ENCODE results near the gene BPIFB4.

Gene BPIFB4

DNA sequence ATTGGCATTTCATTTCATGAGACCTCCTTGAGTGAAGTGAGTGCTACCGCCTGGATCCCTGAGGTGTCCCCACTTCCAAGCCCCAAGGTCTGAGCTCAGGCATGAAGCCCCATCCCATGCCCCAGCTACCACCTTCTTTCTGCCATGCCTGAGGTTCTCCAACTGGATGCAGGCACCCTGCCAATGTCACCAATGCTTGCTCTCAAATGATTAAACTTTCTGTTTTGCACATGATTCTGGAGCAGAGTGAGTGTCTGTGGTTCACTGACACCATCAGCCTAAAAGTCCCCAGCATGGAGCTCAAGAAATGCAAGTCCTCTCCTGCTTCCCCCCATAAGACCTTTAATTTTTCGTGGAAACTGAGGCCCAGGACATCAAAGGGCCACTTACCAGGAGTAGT is 44.8 kb downstream of the BPIFB4 start:
- no peaks in the 10 kb centered on the region for H3K27me3 ChIP-seq (ENCODE audit: control insufficient read depth in 3 of 3, insufficient read depth in 3 of 3, low read depth in 1 of 3, low read length in 3 of 3)
- no peak overlapping the region for H3K4ac ChIP-seq (ENCODE audit: low read length)
- peaks cover 0 to 2% of the 10 kb centered on the region in 2 donors for H3K4me1 ChIP-seq (ENCODE audit: control insufficient read depth in 2 of 2, insufficient read depth in 1 of 2, low read depth in 1 of 2, low read length in 2 of 2)
- no peak overlapping the region for H3K18ac ChIP-seq (ENCODE audit: low read length)
- H3K4me2 ChIP-seq (ENCODE audit: insufficient read depth, low read length, poor library complexity, severe bottlenecking), result no peak overlapping the region
- no peak overlapping the region for H3K14ac ChIP-seq (ENCODE audit: low read length)
- H3K27ac ChIP-seq (replicated peaks; ENCODE audit: low read length), result no peak overlapping the region
- no peak overlapping the region for H2BK15ac ChIP-seq (ENCODE audit: low read length)
- H3K36me3 ChIP-seq (replicated peaks in 1 of 2; ENCODE audit: control insufficient read depth in 2 of 2, insufficient read depth in 2 of 2, low read length in 2 of 2), result no peaks in the 10 kb centered on the region
- no peak overlapping the region for H3K9ac ChIP-seq (ENCODE audit: low read depth, low read length, poor library complexity)
- H3K4me3 ChIP-seq (ENCODE audit: low read length in 2 of 2), result no peak overlapping the region
- H2AFZ ChIP-seq (ENCODE audit: low read length), result no peak overlapping the region
- no peaks in the 10 kb centered on the region for H3K9me3 ChIP-seq (replicated peaks in 1 of 2; ENCODE audit: control insufficient read depth in 2 of 2, insufficient read depth in 1 of 2, low read depth in 1 of 2, low read length in 2 of 2)
- no peak overlapping the region for H2BK5ac ChIP-seq (ENCODE audit: low read length)
- H4K8ac ChIP-seq (ENCODE audit: low read depth, low read length), result no peak overlapping the region
- DNase-seq (ENCODE audit: low spot score), result no peak
- H3K79me1 ChIP-seq (ENCODE audit: low read depth, low read length), result no peaks in the 10 kb centered on the region
- H2BK12ac ChIP-seq (ENCODE audit: low read length), result no peak overlapping the region
- no peak overlapping the region for H4K91ac ChIP-seq (ENCODE audit: low read depth, low read length, poor library complexity)
- peak overlapping the region; percentile 65 for H2AK5ac ChIP-seq (ENCODE audit: low read depth, low read length)
- no CpG with 5 or more reads among the region's 2 CpGs for WGBS, 2 donors (ENCODE audit: extremely low coverage in 2 of 2, insufficient read length in 2 of 2, insufficient replicate concordance in 1 of 2)
- no peak overlapping the region for H2BK120ac ChIP-seq (ENCODE audit: low read depth, low read length)
- no peak overlapping the region for H3K23ac ChIP-seq (ENCODE audit: low read depth, low read length, poor library complexity)

DNA sequence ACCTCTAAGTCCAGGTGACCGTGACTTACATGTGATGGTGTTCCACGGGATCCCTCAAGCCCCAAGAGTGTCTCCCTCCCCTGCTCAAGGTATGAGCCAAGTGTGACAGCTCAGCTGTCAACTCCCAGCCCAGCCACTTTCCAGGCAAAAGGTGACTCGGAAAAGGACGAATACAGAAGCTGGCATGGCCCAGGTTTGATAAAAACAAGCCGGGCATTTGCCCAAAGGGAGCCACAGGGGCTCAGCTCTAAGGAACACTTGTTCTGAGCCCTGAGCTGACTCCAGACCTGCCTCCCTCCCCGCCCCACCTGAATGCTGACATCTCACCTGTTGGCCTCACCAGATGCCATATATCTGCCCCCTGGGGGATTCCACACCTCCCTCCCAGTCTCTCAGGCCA is 45.6 kb downstream of the BPIFB4 start:
- H4K8ac ChIP-seq (ENCODE audit: low read depth, low read length), result no peak overlapping the region
- peaks cover 0 to 2% of the 10 kb centered on the region in 2 donors for H3K4me1 ChIP-seq (ENCODE audit: control insufficient read depth in 2 of 2, insufficient read depth in 1 of 2, low read depth in 1 of 2, low read length in 2 of 2)
- no peak overlapping the region for H3K18ac ChIP-seq (ENCODE audit: low read length)
- no peak overlapping the region for H4K91ac ChIP-seq (ENCODE audit: low read depth, low read length, poor library complexity)
- H3K4me2 ChIP-seq (ENCODE audit: insufficient read depth, low read length, poor library complexity, severe bottlenecking), result no peak overlapping the region
- H3K79me1 ChIP-seq (ENCODE audit: low read depth, low read length), result no peaks in the 10 kb centered on the region
- no peak overlapping the region for H3K4ac ChIP-seq (ENCODE audit: low read length)
- no peak overlapping the region for H2BK120ac ChIP-seq (ENCODE audit: low read depth, low read length)
- no peak overlapping the region for H3K14ac ChIP-seq (ENCODE audit: low read length)
- no peak overlapping the region for H3K9ac ChIP-seq (ENCODE audit: low read depth, low read length, poor library complexity)
- H2AFZ ChIP-seq (ENCODE audit: low read length), result no peak overlapping the region
- no peaks in the 10 kb centered on the region for H3K9me3 ChIP-seq (replicated peaks in 1 of 2; ENCODE audit: control insufficient read depth in 2 of 2, insufficient read depth in 1 of 2, low read depth in 1 of 2, low read length in 2 of 2)
- no peak for DNase-seq (ENCODE audit: low spot score)
- no peak overlapping the region for H2BK15ac ChIP-seq (ENCODE audit: low read length)
- no peaks in the 10 kb centered on the region for H3K36me3 ChIP-seq (replicated peaks in 1 of 2; ENCODE audit: control insufficient read depth in 2 of 2, insufficient read depth in 2 of 2, low read length in 2 of 2)
- H2AK5ac ChIP-seq (ENCODE audit: low read depth, low read length), result no peak overlapping the region
- H3K27me3 ChIP-seq (ENCODE audit: control insufficient read depth in 3 of 3, insufficient read depth in 3 of 3, low read depth in 1 of 3, low read length in 3 of 3), result no peaks in the 10 kb centered on the region
- H2BK12ac ChIP-seq (ENCODE audit: low read length), result no peak overlapping the region
- no peak overlapping the region for H3K23ac ChIP-seq (ENCODE audit: low read depth, low read length, poor library complexity)
- H3K27ac ChIP-seq (replicated peaks; ENCODE audit: low read length), result no peak overlapping the region
- WGBS, 2 donors (ENCODE audit: extremely low coverage in 2 of 2, insufficient read length in 2 of 2, insufficient replicate concordance in 1 of 2), result no CpG with 5 or more reads among the region's 6 CpGs
- H2BK5ac ChIP-seq (ENCODE audit: low read length), result no peak overlapping the region
- no peak overlapping the region for H3K4me3 ChIP-seq (ENCODE audit: low read length in 2 of 2)

DNA sequence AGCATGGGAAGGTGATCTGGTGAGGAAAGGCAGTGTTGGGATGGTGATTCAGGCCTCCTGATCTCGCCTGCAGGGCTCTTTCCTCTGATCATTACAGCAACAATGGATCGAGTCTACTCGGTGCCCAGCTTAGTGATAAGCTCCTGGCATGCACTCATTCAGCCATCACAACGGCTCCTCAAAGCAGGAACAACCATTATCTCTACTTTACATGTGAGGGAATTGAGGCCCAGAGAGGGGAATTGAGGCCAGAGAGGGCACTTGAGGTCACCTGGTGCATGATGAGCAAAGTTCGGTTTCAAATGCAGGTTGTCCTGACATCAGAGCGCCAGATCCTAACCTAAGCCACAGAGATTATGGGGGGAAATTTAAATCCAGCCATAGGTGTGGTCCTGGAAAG is 46.5 kb downstream of the BPIFB4 start:
- Histone ChIP-seq H3K14ac (ENCODE audit: low read length) (no peak overlapping the region), H2BK120ac (ENCODE audit: low read depth, low read length) (no peak overlapping the region), H3K23ac (ENCODE audit: low read depth, low read length, poor library complexity) (no peak overlapping the region), H2AK5ac (ENCODE audit: low read depth, low read length) (no peak overlapping the region), H3K9me3 (replicated peaks in 1 of 2; ENCODE audit: control insufficient read depth in 2 of 2, insufficient read depth in 1 of 2, low read depth in 1 of 2, low read length in 2 of 2) (no peaks in the 10 kb centered on the region), H3K79me1 (ENCODE audit: low read depth, low read length) (no peaks in the 10 kb centered on the region), H3K27ac (replicated peaks; ENCODE audit: low read length) (no peak overlapping the region), H4K91ac (ENCODE audit: low read depth, low read length, poor library complexity) (no peak overlapping the region), H3K4ac (ENCODE audit: low read length) (no peak overlapping the region), H2BK5ac (ENCODE audit: low read length) (no peak overlapping the region), H3K4me2 (ENCODE audit: insufficient read depth, low read length, poor library complexity, severe bottlenecking) (no peak overlapping the region), H4K8ac (ENCODE audit: low read depth, low read length) (no peak overlapping the region), H3K18ac (ENCODE audit: low read length) (no peak overlapping the region), H2BK12ac (ENCODE audit: low read length) (no peak overlapping the region), H3K4me1 (ENCODE audit: control insufficient read depth in 2 of 2, insufficient read depth in 1 of 2, low read depth in 1 of 2, low read length in 2 of 2) (peaks cover 0 to 2% of the 10 kb centered on the region in 2 donors), H3K36me3 (replicated peaks in 1 of 2; ENCODE audit: control insufficient read depth in 2 of 2, insufficient read depth in 2 of 2, low read length in 2 of 2) (no peaks in the 10 kb centered on the region), H3K27me3 (ENCODE audit: control insufficient read depth in 3 of 3, insufficient read depth in 3 of 3, low read depth in 1 of 3, low read length in 3 of 3) (no peaks in the 10 kb centered on the region), H3K9ac (ENCODE audit: low read depth, low read length, poor library complexity) (no peak overlapping the region), H2BK15ac (ENCODE audit: low read length) (no peak overlapping the region), H2AFZ (ENCODE audit: low read length) (no peak overlapping the region), H3K4me3 (ENCODE audit: low read length in 2 of 2) (no peak overlapping the region)
- no CpG with 5 or more reads among the region's 6 CpGs for WGBS, 2 donors (ENCODE audit: extremely low coverage in 2 of 2, insufficient read length in 2 of 2, insufficient replicate concordance in 1 of 2)
- DNase-seq (ENCODE audit: low spot score), result no peak

DNA sequence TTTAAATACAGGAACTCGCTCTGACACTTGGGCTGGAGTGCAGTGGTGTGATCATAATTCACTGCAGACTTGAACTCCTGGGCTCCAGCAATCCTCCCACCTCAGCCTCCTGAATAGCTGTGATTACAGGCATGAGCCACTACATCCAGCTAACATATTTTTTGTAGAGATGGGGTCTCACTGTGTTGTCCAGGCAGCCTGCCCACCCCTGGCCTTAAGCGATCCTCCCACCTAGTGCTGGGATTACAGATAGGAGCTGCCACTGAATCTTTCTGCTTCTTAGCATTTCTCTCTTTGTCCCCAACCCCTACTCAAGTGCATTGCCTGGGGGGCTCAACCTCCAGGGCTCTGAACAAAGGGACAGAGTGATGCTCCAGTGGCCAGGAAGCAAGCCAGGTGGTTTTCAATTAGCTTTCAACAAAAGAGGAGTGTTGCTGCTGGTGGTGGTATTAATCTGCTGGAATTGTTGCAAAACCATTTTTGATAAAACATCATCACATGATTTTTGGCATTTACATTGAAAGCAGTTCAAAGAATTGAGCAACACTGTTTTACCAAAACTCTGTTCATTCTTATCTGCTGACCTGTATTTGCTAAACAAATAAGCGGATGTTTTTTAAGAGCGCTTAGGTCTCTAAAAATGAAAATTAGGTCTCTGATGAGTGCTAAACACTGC is 48.1 kb downstream of the BPIFB4 start:
- H2BK12ac ChIP-seq (ENCODE audit: low read length), result no peak overlapping the region
- no peak overlapping the region for H4K8ac ChIP-seq (ENCODE audit: low read depth, low read length)
- no CpG with 5 or more reads among the region's 4 CpGs for WGBS, 2 donors (ENCODE audit: extremely low coverage in 2 of 2, insufficient read length in 2 of 2, insufficient replicate concordance in 1 of 2)
- no peak overlapping the region for H3K14ac ChIP-seq (ENCODE audit: low read length)
- H3K9ac ChIP-seq (ENCODE audit: low read depth, low read length, poor library complexity), result no peak overlapping the region
- H4K91ac ChIP-seq (ENCODE audit: low read depth, low read length, poor library complexity), result no peak overlapping the region
- H3K9me3 ChIP-seq (replicated peaks in 1 of 2; ENCODE audit: control insufficient read depth in 2 of 2, insufficient read depth in 1 of 2, low read depth in 1 of 2, low read length in 2 of 2), result no peaks in the 10 kb centered on the region
- no peak overlapping the region for H3K23ac ChIP-seq (ENCODE audit: low read depth, low read length, poor library complexity)
- no peak overlapping the region for H3K27ac ChIP-seq (replicated peaks; ENCODE audit: low read length)
- H3K4me3 ChIP-seq (ENCODE audit: low read length in 2 of 2), result no peak overlapping the region
- no peak overlapping the region for H2BK5ac ChIP-seq (ENCODE audit: low read length)
- no peak overlapping the region for H2BK120ac ChIP-seq (ENCODE audit: low read depth, low read length)
- no peak overlapping the region for H3K4ac ChIP-seq (ENCODE audit: low read length)
- H2AK5ac ChIP-seq (ENCODE audit: low read depth, low read length), result no peak overlapping the region
- H3K36me3 ChIP-seq (replicated peaks in 1 of 2; ENCODE audit: control insufficient read depth in 2 of 2, insufficient read depth in 2 of 2, low read length in 2 of 2), result no peaks in the 10 kb centered on the region
- H3K4me1 ChIP-seq (ENCODE audit: control insufficient read depth in 2 of 2, insufficient read depth in 1 of 2, low read depth in 1 of 2, low read length in 2 of 2), result peaks cover 0 to 6% of the 10 kb centered on the region in 2 donors
- no peak for DNase-seq (ENCODE audit: low spot score)
- no peak overlapping the region for H3K18ac ChIP-seq (ENCODE audit: low read length)
- H3K4me2 ChIP-seq (ENCODE audit: insufficient read depth, low read length, poor library complexity, severe bottlenecking), result no peak overlapping the region
- H3K79me1 ChIP-seq (ENCODE audit: low read depth, low read length), result no peaks in the 10 kb centered on the region
- no peak overlapping the region for H2AFZ ChIP-seq (ENCODE audit: low read length)
- H3K27me3 ChIP-seq (ENCODE audit: control insufficient read depth in 3 of 3, insufficient read depth in 3 of 3, low read depth in 1 of 3, low read length in 3 of 3), result peaks cover 0 to 3% (median 0%) of the 10 kb centered on the region in 3 experiments
- H2BK15ac ChIP-seq (ENCODE audit: low read length), result no peak overlapping the region
